Measurements from ENCODE around the gene DPYSL5.

GRCh38 chr2:26886736-26887135, 38.8 kb downstream of the DPYSL5 start:
- no peak for TF ChIP-seq POLR2A (IDR thresholded peaks at IDR 0.05; ENCODE audit: low read depth, low read length)
- TF ChIP-seq POLR2AphosphoS5 (IDR thresholded peaks at IDR 0.05; ENCODE audit: low read depth, low read length) = no peak
- no peak for TF ChIP-seq TAF1 (IDR thresholded peaks at IDR 0.05; ENCODE audit: low read depth, low read length)
- no peak for TF ChIP-seq PAX5 (IDR thresholded peaks at IDR 0.05; ENCODE audit: insufficient read depth, low read length, severe bottlenecking)
